ENCODE data around the gene OTOGL. TPM values are rescaled to one million over a fixed set of nuclear protein-coding genes. Genes with fewer than 3 reads are reported as not detected.

OTOGL gene
- total and polyA plus RNA-seq, 7 donors, result 0.03 to 0.30 (median 0.07) TPM; not detected in 2

DNA sequence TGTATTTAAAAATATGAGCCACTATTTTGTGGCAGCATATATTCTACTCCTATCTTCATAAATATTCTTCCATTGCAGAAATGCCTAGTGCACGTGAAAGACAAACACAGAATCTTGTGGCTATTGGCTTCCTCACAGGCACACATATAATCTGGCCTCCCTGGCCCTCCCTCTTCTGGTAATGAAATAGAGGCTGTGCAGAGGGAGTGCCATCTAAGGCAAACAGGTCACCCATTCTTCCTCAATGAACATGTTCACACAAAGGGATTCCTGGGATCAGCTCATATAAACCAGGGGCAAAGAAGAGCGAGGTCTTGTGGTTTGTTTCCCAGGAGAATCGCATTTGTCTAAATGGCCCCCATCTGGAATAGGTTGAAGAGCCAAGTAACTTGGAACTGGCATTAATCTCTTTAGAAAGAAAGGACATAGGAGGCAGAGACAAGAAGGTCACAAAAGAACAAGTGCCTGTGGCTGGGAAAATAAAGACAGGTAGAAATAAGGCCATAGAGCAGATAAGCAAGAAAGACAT lies 173.1 kb downstream of the OTOGL start:
- Histone ChIP-seq H3K27me3 (ENCODE audit: insufficient read depth in 3 of 3, low read length in 2 of 3) (no peaks in the 10 kb centered on the region), H3K4me1 (no peaks in the 10 kb centered on the region), H3K27ac (no peak overlapping the region), H3K4me3 (no peak overlapping the region), H3K36me3 (ENCODE audit: insufficient read depth in 1 of 2, low read depth in 1 of 2) (no peaks in the 10 kb centered on the region), H3K9me3 (no peaks in the 10 kb centered on the region)
- ATAC-seq (no peak), DNase-seq (no peak)
- intact Hi-C loops (cut with DNase I), result loop anchor here in 1 of 2 donors (5.0 kb wide), 1 partner anchor 715 kb away; no protein-coding TSS in a partner anchor
- 57 to 73% (median 66%) methylated on average over 3 of the region's 3 CpGs for WGBS, 3 donors
- TF ChIP-seq, protein P1, sequence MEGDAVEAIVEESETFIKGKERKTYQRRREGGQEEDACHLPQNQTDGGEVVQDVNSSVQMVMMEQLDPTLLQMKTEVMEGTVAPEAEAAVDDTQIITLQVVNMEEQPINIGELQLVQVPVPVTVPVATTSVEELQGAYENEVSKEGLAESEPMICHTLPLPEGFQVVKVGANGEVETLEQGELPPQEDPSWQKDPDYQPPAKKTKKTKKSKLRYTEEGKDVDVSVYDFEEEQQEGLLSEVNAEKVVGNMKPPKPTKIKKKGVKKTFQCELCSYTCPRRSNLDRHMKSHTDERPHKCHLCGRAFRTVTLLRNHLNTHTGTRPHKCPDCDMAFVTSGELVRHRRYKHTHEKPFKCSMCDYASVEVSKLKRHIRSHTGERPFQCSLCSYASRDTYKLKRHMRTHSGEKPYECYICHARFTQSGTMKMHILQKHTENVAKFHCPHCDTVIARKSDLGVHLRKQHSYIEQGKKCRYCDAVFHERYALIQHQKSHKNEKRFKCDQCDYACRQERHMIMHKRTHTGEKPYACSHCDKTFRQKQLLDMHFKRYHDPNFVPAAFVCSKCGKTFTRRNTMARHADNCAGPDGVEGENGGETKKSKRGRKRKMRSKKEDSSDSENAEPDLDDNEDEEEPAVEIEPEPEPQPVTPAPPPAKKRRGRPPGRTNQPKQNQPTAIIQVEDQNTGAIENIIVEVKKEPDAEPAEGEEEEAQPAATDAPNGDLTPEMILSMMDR (IDR thresholded peaks at IDR 0.05), result no peak

DNA sequence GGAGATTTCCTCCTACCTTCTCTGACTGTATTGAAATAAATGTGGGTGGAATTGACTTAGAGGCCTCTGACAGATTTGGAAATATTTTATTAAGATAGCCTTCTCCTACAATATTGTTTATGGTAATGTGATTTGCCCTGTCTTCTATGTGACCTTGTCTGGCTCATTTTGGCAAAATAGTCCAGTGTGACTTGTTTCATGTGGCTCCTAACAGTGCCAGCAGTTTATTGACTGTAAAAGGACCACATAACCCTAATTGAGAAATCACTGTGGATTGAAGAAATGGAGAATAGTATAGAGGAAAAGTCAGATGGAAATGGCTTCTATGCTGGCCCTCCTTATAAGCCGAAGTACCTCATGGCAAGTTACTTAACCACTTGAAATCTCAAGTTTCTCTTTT lies 173.8 kb downstream of the OTOGL start:
- ATAC-seq, result no peak
- no peak overlapping the region for H3K4me3 ChIP-seq
- TF ChIP-seq, protein P1 (IDR thresholded peaks at IDR 0.05), result no peak
- H3K27me3 ChIP-seq (ENCODE audit: insufficient read depth in 3 of 3, low read length in 2 of 3), result no peaks in the 10 kb centered on the region
- DNase-seq, result no peak
- no peak overlapping the region for H3K27ac ChIP-seq
- H3K36me3 ChIP-seq (ENCODE audit: insufficient read depth in 1 of 2, low read depth in 1 of 2), result no peaks in the 10 kb centered on the region
- intact Hi-C loops (cut with DNase I), result loop anchor here in 1 of 2 donors (5.0 kb wide), 1 partner anchor 716 kb away; no protein-coding TSS in a partner anchor
- no peaks in the 10 kb centered on the region for H3K4me1 ChIP-seq
- H3K9me3 ChIP-seq, result no peaks in the 10 kb centered on the region
- 87 to 96% (median 93%) methylated on average over 1 of the region's 1 CpG for WGBS, 3 donors

DNA sequence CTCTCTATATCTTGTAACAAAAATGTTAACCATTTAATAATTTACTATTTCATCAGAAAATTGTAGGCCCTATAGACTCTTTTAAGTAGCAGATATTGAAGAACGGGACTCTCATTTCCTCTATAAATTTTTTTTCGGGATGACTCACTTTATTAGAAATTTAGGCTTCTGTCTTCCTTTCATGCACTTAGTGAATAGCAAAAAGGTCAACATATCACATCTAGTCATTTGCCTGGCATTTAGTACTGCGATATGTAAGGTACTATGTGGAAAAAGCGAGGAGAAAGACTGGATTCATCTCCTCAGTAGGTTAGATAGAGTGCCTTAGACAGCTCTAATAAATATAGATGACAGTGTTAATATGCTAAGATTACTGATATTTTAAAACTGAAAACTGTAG lies 178.4 kb downstream of the OTOGL start:
- Histone ChIP-seq H3K4me3 (no peak overlapping the region), H3K36me3 (ENCODE audit: insufficient read depth in 1 of 2, low read depth in 1 of 2) (no peaks in the 10 kb centered on the region), H3K9me3 (peaks cover 5% of the 10 kb centered on the region), H3K27me3 (ENCODE audit: insufficient read depth in 3 of 3, low read length in 2 of 3) (no peaks in the 10 kb centered on the region), H3K4me1 (no peaks in the 10 kb centered on the region), H3K27ac (no peak overlapping the region)
- intact Hi-C loops (cut with DNase I), result no loop called here
- no peak for DNase-seq
- no peak for ATAC-seq
- TF ChIP-seq, protein P1 (IDR thresholded peaks at IDR 0.05), result no peak
- WGBS, 3 donors, result 93 to 96% (median 93%) methylated on average over 4 of the region's 4 CpGs

DNA sequence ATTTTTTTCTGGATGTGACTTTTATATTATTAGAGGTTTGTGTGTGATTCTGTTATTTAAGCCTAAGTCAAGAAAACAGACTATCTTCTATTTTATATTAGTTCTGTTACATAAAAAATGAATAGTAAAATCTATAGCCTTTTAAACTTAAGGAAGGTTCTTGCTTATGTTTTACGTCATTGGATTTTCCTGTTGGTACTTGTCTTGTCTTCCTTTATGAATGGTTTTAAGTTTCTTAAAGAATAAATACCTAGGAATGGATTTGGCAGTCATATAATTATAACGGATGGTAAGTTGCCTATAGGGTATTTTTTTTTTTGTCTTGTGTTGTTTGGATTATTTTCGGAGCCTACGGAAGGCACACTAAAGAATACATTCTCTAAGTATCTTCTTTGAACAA lies 182.9 kb downstream of the OTOGL start:
- DNase-seq (no peak), ATAC-seq (no peak)
- 62 to 75% (median 70%) methylated on average over 4 of the region's 4 CpGs for WGBS, 3 donors
- Histone ChIP-seq H3K27ac (no peak overlapping the region), H3K9me3 (peaks cover 5% of the 10 kb centered on the region), H3K4me3 (no peak overlapping the region), H3K27me3 (ENCODE audit: insufficient read depth in 3 of 3, low read length in 2 of 3) (no peaks in the 10 kb centered on the region), H3K36me3 (ENCODE audit: insufficient read depth in 1 of 2, low read depth in 1 of 2) (no peaks in the 10 kb centered on the region), H3K4me1 (no peaks in the 10 kb centered on the region)
- intact Hi-C loops (cut with DNase I), result no loop called here
- TF ChIP-seq, protein P1 (IDR thresholded peaks at IDR 0.05), result no peak

DNA sequence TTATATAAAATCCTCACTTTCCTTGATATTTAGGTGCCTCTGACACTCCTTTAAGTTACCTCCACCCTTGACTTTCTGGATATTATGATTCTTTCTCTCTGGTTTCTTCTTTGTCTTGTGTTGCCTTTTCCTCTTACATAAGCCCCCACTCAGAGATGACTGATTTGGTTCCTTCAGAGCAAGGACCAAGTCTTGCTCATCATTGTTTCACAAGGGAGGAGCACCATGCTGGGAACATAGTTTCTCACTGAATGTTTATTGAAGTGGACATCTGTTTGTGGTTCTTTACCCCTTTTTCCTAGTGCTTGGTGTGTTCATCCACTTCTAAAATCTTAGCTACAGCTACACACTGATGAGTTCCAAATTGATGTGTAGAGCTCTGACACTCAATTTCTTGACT lies 183.4 kb downstream of the OTOGL start:
- H3K36me3 ChIP-seq (ENCODE audit: insufficient read depth in 1 of 2, low read depth in 1 of 2), result no peaks in the 10 kb centered on the region
- no peak for ATAC-seq
- peaks cover 5% of the 10 kb centered on the region for H3K9me3 ChIP-seq
- H3K27me3 ChIP-seq (ENCODE audit: insufficient read depth in 3 of 3, low read length in 2 of 3), result no peaks in the 10 kb centered on the region
- H3K4me1 ChIP-seq, result no peaks in the 10 kb centered on the region
- DNase-seq, result no peak
- intact Hi-C loops (cut with DNase I), result no loop called here
- H3K27ac ChIP-seq, result no peak overlapping the region
- TF ChIP-seq, protein P1 (IDR thresholded peaks at IDR 0.05), result no peak
- H3K4me3 ChIP-seq, result no peak overlapping the region

Measured in psoas muscle (tissue), 8 donors.